ENCODE results near the gene GPATCH8. TPM values are rescaled to one million over a fixed set of nuclear protein-coding genes. Genes with fewer than 3 reads are reported as not detected.

The GPATCH8 gene
- total RNA-seq, 1 donor from 2014 or later = 44.1 TPM

DNA sequence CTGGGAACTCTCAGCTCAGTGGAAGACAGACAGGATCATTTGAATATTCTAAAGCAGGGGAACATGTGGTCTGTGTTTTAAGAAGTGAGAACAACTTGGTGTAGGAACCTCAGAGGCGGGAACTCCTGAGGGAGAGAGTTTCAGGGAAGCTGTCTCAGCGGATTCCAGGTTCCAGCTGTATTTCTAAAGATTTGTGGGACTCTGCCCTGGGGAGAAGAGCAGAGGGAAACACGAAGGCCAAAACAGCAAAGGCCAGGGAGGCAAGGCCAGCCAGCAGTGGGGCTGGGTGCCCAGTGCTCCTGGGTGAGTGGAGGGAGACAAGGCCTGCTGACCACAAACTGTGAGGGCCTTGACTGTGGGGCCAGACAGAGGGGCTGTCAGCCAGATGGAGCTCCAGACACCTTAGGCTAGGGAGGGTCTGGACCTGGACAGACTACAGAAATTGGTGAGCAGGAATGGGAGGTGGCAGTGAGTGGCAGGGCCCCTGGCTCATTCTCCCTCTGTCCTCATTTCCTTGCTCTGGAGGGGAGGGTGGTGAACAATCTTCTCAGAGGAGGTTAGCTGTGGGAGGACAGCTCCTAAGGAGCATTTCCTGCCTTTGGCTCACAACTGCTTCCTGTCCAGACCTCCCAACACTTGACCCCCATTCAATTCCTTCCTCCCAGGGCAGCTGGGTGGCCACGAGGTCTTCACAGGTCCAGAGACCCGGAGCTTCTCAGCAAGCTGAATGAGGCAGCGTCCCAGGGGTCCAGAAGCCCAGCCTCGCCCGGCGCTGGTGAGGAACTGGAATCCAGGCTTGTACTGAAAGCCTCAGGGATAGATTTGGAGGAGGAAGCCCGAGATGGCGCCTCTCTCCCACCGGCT is 33.1 kb upstream of the GPATCH8 start:
- Histone ChIP-seq H3K9ac (no peak overlapping the region), H3K36me3 (no peaks in the 10 kb centered on the region), H3K27me3 (no peaks in the 10 kb centered on the region), H4K20me1 (ENCODE audit: low read depth) (no peaks in the 10 kb centered on the region), H2AFZ (replicated peaks) (no peak overlapping the region), H3F3A (ENCODE audit: low read depth) (peaks cover 54% of the 10 kb centered on the region), H3K4me2 (no peak overlapping the region), H3K79me2 (ENCODE audit: low read depth) (no peaks in the 10 kb centered on the region), H3K4me3 (no peak overlapping the region), H3K4me1 (peaks cover 46% of the 10 kb centered on the region), H3K27ac (no peak overlapping the region), H3K9me3 (ENCODE audit: low read depth) (no peaks in the 10 kb centered on the region)
- TF ChIP-seq EZH2 (IDR thresholded peaks at IDR 0.05) = no peak
- no peak for TF ChIP-seq EZH2phosphoT487 (IDR thresholded peaks at IDR 0.05)
- TF ChIP-seq, protein P1, sequence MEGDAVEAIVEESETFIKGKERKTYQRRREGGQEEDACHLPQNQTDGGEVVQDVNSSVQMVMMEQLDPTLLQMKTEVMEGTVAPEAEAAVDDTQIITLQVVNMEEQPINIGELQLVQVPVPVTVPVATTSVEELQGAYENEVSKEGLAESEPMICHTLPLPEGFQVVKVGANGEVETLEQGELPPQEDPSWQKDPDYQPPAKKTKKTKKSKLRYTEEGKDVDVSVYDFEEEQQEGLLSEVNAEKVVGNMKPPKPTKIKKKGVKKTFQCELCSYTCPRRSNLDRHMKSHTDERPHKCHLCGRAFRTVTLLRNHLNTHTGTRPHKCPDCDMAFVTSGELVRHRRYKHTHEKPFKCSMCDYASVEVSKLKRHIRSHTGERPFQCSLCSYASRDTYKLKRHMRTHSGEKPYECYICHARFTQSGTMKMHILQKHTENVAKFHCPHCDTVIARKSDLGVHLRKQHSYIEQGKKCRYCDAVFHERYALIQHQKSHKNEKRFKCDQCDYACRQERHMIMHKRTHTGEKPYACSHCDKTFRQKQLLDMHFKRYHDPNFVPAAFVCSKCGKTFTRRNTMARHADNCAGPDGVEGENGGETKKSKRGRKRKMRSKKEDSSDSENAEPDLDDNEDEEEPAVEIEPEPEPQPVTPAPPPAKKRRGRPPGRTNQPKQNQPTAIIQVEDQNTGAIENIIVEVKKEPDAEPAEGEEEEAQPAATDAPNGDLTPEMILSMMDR (IDR thresholded peaks at IDR 0.05) = no peak
- H3K9me3 Mint-ChIP-seq = peaks cover 2% of the 10 kb centered on the region
- H3K36me3 Mint-ChIP-seq = no peaks in the 10 kb centered on the region
- H3K27me3 Mint-ChIP-seq (ENCODE audit: insufficient read depth, low read depth) = peaks cover 7% of the 10 kb centered on the region
- DNase-seq (ENCODE audit: low spot score) = no peak
- H3K4me3 Mint-ChIP-seq = peak overlapping the region; percentile 15
- H3K4me1 Mint-ChIP-seq = peaks cover 57% of the 10 kb centered on the region
- peak overlapping the region; percentile 38 for H3K27ac Mint-ChIP-seq

GRCh38 chr17:44533533-44534246 is 30.5 kb upstream of the GPATCH8 start:
- no peaks in the 10 kb centered on the region for H3K36me3 Mint-ChIP-seq
- Histone ChIP-seq H2AFZ (replicated peaks) (peak overlapping the region; percentile 71), H3K36me3 (no peaks in the 10 kb centered on the region), H3F3A (ENCODE audit: low read depth) (peaks cover 29% of the 10 kb centered on the region), H3K4me2 (peak overlapping the region; percentile 55), H3K4me1 (peaks cover 21% of the 10 kb centered on the region), H3K4me3 (no peak overlapping the region), H4K20me1 (ENCODE audit: low read depth) (no peaks in the 10 kb centered on the region), H3K9ac (no peak overlapping the region), H3K27me3 (no peaks in the 10 kb centered on the region), H3K79me2 (ENCODE audit: low read depth) (no peaks in the 10 kb centered on the region), H3K27ac (peak overlapping the region; percentile 76), H3K9me3 (ENCODE audit: low read depth) (no peaks in the 10 kb centered on the region)
- H3K27me3 Mint-ChIP-seq (ENCODE audit: insufficient read depth, low read depth) = peaks cover 2% of the 10 kb centered on the region
- peak; percentile 98 for DNase-seq (ENCODE audit: low spot score)
- H3K27ac Mint-ChIP-seq = peak overlapping the region; percentile 95
- H3K9me3 Mint-ChIP-seq = peaks cover 4% of the 10 kb centered on the region
- H3K4me3 Mint-ChIP-seq = peak overlapping the region; percentile 52
- TF ChIP-seq EZH2 (IDR thresholded peaks at IDR 0.05) = no peak
- TF ChIP-seq, protein P1 (IDR thresholded peaks at IDR 0.05) = peak; percentile 99
- TF ChIP-seq EZH2phosphoT487 (IDR thresholded peaks at IDR 0.05) = no peak
- H3K4me1 Mint-ChIP-seq = peaks cover 36% of the 10 kb centered on the region

GRCh38 chr17:44530896-44531418 is 27.8 kb upstream of the GPATCH8 start:
- H3K4me3 Mint-ChIP-seq = no peak overlapping the region
- H4K20me1 ChIP-seq (ENCODE audit: low read depth) = no peaks in the 10 kb centered on the region
- H2AFZ ChIP-seq (replicated peaks) = no peak overlapping the region

More at GRCh38 chr17:44530896-44531418, 27.8 kb upstream of the GPATCH8 start:
- Histone ChIP-seq H3K4me1 (peaks cover 9% of the 10 kb centered on the region), H3K4me2 (no peak overlapping the region), H3K27me3 (no peaks in the 10 kb centered on the region), H3K9ac (no peak overlapping the region), H3F3A (ENCODE audit: low read depth) (peaks cover 20% of the 10 kb centered on the region), H3K27ac (no peak overlapping the region), H3K9me3 (ENCODE audit: low read depth) (peaks cover 5% of the 10 kb centered on the region), H3K79me2 (ENCODE audit: low read depth) (no peaks in the 10 kb centered on the region), H3K36me3 (no peaks in the 10 kb centered on the region), H3K4me3 (no peak overlapping the region)
- Mint-ChIP-seq H3K9me3 (peaks cover 13% of the 10 kb centered on the region), H3K27me3 (ENCODE audit: insufficient read depth, low read depth) (peaks cover 2% of the 10 kb centered on the region), H3K27ac (no peak overlapping the region), H3K36me3 (peaks cover 2% of the 10 kb centered on the region), H3K4me1 (peaks cover 19% of the 10 kb centered on the region)
- TF ChIP-seq, protein P1 (IDR thresholded peaks at IDR 0.05) = no peak
- TF ChIP-seq EZH2 (IDR thresholded peaks at IDR 0.05) (no peak), EZH2phosphoT487 (IDR thresholded peaks at IDR 0.05) (no peak)
- no peak for DNase-seq (ENCODE audit: low spot score)

Measured in neural progenitor cell (in vitro differentiated cells).